Measurements from ENCODE around the gene MACF1.
A peak's percentile ranks its signal among the peaks of the same experiment; 100 is the strongest.
"Not testable (repeated sequence)": the region's sequence is repeated elsewhere in the genome, so short reads cannot be mapped to it uniquely, and the experiment has no call there.

MACF1 gene

DNA sequence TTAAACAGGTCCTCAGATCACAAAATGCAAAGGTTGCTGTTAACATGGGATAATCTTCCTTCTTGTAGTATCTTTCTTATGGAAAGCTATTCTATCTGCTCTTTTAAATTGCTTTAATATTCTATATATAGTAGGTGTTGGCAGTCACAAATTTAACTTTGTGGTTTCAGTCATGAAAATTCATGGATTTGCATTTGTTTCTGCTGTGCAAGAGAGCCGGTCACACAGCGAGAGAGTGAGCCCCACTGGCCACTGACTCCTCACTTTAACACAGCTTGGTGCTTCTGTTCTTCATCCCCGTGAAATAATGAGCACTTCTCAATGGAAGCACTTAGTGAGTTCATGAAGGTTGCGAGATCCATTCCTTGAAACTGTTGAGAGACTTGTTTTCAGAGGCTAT, 268.8 kb downstream of the MACF1 start:
- DNase-seq = no peak

DNA sequence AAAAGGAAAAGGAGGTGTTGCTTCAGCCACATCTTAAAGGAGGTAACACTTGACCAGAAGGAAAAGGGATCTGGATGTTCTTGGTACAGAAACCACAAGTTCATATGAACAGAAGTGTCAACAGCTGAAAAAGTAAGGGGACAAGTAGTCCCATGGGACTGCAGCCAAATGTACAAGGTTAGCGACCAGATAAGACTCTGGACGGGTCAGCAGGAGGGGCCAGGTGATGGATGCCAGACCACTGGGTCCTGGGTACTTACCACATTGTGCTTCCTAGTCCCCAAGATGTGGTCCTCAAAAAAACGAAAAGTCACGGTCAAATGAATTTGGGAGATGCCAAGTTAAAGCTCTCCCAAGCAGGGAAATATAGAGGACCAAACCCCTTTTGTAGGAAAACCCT, 270.3 kb downstream of the MACF1 start:
- no peak for DNase-seq

DNA sequence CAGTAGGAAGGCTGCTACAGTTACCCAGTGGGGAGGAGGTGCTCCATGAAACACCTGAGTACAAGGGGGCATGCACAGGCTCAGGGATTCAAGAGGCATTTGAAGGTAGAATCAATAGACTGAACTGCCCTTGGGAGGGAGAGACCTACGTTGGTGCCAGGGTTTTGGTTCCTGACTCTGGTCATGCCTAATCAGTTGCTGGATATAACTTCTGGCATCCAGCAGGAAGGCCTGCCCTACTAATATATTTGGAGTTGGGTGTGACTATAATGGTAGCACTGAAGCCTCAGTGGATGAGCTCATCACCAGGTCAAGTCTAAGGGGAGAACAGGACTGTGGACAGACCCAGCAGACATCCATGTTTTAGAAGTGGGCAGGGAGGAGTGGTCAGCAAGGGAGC, 271.1 kb downstream of the MACF1 start:
- DNase-seq = not testable (repeated sequence)

DNA sequence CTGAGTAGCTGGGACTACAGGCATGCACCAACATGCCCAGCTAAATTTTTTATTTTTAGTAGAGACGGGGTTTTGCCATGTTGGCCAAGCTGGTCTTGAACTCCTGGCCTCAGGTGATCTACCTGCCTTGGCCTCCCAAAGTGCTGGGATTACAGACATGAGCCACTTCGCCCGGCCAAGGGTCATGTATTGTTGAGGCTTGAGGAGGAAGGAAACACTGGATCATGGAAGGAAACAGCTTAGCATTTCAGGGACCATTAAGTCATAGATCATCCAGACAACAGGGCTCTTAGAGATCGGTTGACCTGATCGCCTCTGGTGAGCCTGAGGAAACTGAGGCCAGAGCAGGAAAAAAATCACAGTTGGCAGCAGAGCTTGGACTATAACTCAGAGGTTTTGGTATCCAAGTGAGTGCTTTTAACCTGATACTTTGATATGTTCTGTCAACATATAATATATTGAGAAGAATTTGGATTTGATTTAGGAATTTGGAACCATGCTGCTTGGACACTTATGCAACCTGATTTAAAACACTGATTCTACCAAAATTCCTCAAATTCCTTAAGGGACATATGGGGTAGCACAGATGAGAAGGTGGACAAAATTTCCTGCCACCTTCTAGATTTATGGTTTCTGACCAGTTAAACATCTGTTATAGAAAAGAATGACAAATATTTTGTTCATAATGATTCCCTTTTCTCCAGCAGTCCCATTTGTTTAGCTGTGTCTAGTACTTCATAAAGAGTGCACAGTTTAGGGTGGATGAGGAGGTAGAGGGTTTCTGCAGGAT, 273.8 kb downstream of the MACF1 start:
- no peak for DNase-seq

DNA sequence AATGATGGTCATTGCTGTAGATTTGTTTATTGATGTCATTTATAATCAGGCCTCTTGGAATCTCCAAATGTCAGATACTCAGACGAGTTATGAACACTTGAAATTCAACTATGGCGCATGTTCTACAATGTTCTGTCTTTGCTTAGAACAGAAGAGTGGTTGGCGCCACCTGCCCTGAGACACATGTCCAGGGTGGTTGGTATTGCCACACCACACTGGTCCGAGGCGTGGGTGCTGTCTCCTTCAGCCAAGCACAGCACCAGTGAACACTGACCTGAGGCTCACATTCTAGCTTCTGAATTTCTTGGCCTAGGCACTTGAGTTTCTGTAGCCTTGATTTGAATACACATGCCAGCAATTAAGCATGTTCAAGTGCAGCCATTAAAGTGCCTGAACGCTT, 276.8 kb downstream of the MACF1 start:
- no peak for DNase-seq

DNA sequence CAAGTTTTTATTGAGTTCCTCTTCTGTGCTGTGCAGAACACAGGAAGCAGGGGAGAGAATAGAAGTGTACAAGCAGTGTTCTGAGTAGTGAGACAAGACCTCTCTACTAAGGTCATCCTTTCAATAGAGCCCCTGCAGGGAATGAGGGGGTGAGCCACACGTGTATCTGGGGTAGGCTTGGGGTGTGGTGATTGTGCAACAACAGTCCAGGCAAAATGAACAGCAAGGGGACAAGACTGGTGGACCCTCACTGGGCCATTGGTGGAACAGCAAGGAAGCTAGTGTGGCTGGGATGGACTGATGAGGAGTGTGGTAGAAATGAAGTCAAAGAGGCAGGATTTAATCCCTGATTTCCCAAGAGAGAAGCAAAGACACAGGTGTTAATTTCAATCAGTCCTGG, 278.8 kb downstream of the MACF1 start:
- no peak for DNase-seq

DNA sequence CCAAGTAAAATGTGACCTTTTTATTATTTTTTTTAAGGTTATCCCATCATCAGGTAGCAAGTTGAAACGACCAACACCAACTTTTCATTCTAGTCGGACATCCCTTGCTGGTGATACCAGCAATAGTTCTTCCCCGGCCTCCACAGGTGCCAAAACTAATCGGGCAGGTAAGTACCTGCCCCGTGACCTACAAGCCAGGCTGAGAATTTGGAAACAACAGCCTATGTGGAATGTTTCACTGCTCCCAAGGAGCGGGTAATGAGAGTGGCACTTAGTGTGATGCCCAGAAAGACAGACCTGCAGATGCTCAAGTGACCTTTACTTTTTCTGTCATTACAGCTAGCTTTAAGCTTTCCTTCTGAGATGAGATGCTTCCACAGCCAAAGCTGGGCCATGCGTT, 280.1 kb downstream of the MACF1 start:
- no peak for DNase-seq

DNA sequence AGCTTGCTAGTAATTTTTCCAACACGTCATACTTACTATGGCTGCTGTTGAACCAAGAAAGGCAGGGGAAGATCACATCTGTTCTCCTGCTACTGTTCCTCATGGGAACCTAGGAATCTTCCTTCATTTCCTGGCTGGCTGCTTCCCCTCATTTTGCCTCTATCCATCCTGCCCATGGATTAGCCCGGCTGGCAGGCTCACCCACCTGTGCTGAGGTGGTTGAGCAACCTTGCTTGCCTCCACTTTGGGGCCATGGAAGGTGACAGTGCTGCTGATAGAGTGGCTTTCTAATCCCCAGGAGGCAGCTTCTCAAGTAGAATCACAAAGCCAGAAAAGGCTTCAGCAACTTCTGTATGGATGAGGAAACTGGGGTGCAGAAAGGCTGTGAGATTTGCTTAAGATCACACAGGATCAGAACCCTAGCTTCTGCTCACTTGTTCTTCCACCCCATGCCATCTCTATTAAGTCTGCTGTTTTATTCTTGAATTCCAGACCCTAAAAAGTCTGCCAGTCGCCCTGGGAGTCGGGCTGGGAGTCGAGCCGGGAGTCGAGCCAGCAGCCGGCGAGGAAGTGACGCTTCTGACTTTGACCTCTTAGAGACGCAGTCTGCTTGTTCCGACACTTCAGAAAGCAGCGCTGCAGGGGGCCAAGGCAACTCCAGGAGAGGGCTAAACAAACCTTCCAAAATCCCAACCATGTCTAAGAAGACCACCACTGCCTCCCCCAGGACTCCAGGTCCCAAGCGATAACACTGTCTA, 280.7 kb downstream of the MACF1 start:
- no peak for DNase-seq

DNA sequence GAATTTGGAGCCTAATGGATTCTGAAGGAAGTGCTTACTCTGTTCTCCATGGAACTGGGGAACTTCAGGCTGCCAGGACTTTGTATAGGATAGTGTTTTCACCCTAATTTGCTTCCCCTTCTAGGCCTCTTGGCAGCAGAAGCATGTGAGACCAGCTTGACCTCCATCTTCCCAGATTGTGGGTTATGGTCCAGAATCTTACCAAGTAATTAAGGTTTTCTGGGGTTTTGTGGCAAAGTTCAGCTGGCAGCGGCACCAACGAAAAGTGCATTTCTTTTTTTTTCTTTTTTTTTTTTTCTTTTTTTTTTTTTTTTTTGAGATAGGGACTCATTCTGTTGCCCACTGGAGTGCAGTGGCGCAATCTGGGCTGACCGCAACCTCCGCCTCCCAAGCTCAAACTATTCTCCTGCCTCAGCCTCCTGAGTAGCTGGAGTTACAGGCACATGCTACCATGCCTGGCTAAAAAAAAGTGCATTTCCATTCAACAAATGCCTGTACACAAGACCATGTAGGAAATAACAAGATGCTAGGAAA, 283.6 kb downstream of the MACF1 start:
- no peak for DNase-seq

DNA sequence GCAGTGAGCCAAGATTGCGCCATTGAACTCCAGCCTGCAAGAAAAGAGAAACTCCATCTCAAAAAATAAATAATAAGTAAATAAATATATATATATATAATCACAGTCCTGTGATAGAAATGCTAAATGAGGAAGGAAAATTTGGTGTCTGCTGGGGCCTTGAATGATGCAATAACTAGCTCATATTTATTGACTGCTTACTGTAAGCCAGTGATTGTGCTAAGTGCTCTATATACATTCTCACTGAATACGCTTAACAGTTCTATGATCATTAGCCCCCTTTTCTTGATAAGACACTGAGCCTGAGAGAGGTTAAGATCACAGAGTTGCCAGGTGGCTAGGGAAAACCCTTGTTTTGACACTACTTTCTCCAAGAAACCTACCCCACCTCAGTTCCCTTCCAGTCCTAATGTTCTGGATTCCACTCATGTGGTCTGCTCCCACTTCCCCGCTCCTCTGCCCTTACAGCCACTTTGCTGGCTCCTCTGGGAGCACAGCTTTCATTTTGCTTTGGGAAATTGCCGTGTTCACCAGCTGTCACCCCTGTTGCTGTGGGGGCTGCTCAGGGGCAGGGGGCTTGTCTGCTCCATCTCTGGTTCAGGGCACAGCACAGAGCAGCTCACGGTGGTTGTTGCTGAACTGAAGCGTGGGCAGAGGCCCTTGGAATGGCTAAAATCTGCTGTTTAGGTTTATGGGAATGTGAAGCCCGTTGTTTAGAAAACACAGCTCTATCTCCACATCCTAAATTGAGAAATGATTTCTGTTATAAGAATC, 284.5 kb downstream of the MACF1 start:
- DNase-seq = no peak

DNA sequence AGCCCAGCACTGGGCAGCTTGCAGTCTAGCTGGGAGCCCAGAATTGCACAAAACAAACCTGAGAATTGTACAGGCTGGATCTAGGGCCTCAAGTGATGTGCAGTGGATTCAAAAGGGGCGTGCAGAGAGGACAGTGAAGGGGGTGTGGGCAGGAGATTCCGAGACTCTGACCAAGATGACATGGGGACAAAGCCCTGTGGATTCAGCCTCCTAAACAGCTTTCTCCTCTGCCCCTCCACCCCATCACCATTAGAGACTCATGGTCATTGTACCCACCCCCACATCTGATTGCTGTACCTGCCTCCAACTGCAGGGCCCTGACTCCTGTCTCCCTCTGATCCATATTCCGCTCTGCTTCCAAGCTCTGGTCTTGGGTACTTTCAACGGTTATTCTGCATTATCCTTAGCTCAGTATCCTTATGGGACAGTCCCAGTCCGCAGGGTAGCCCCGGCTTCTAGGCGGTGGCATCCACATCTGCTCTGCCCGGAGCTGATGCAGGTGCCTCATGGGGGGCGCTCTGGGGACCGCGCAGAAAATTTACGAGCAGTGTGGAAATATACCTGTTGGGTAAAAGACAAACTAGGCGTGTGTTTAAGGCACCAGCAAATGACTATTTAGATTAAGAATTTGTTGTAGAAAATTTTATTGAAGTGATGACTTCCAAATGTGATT, 285.2 kb downstream of the MACF1 start:
- no peak for DNase-seq

DNA sequence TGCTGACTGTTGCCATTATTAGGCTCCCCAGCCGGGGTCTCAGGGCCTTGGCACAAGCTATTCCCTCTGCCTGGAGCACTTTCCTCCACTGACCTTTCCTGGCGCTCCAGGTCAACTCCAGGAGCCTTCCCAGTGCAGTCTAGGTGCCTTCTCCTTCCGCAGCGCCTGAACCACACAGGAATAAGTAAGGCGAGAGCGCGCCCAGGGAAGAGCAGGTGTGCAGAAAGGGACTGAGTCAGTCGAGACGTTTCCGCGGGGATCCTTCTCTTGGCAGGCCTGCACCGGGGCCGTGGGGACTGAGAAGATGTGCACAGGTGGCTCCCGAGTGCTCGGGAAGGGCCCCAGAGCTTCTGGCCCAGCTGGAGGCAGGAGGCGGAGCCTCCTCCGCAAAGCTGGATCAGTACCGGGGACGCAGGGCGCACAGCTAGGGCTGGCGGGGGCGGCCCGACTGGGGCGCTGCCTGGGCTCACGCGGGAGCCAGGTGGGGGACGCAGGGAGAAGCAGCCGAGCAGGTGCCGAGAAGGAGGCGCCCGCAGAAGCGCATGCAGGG, 286.2 kb downstream of the MACF1 start:
- no peak for DNase-seq

DNA sequence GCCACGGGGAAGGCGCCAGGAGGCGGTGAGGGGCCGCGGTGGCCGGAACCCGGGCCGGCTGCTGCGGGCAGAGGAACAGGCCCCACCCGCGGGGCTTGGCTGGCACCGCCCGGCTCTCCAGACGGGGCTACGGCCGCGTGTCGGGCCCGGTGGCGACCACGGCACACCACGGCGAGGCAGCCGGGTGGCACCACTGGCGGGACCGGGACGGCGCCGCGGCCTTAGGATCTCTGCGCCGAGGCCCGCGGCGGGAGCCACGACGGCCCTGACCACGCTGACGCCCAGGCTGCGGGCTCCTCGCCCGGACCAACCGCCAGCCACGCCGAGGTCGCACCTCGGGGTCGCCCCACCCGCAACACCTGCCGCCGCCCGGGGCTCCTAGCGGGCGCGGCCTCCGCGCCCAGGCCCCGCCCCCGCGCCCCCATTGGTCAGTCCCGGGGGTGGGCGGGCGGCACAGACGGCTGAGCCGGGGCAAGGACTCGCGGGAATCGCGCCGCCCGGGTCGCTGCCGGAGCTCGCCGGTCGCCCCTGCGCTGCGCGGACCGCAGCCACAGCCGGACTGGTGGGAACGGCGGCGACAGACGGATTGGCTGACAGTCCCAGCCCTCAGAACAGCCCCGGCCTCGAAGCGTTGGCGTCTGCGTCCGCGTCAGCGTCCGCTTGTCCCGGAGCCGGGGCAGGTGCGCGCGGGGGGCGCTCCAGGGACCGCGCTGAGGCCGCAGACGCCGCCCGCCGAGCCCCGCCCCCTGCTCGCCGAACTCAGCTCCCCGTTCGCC, 286.8 kb downstream of the MACF1 start, which contains the start of gene BMP8A:
Gene BMP8A, plus strand, starts transcription at position 491 of the 776 bp plus-strand sequence. CDS start 356 bp downstream, outside the sequence.
- peak; percentile 66 for DNase-seq

DNA sequence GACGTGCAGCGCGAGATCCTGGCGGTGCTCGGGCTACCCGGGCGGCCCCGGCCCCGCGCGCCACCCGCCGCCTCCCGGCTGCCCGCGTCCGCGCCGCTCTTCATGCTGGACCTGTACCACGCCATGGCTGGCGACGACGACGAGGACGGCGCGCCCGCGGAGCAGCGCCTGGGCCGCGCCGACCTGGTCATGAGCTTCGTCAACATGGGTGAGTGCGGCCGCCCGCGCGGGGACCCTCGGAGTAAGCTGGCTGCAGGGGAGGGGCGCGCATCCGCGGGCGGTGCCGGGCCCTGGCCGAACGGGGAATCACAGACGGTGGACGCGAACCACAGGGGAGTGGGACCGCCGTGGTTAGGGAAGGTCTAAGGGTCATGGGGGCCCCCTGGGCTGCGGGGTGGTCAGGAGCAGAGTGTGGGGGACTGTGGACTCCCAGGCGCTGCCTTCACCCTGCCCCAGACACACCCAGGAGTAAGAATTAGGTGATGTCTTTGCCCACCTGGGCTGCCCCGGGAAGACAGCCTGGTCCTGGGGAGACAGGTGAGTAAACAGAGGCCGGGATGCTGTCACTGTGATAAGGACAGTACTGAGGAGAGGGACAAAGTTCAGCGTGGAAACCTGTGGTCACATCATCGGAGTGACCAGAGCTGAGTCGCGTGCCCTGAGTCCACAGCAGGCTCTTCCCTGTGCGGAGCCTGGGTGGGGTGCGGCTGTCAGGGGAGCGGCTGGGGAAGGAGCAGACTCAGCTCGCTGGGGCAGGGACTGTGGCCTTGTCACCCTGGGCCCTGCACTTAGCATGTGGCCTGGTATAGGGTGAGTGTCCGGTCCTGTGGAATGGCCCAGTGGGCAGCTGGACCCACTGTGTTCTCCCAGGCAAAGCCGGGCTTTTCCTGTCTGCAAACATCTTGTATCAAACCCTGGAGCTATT, 287.9 kb downstream of the MACF1 start:
- DNase-seq = not testable (repeated sequence)

DNA sequence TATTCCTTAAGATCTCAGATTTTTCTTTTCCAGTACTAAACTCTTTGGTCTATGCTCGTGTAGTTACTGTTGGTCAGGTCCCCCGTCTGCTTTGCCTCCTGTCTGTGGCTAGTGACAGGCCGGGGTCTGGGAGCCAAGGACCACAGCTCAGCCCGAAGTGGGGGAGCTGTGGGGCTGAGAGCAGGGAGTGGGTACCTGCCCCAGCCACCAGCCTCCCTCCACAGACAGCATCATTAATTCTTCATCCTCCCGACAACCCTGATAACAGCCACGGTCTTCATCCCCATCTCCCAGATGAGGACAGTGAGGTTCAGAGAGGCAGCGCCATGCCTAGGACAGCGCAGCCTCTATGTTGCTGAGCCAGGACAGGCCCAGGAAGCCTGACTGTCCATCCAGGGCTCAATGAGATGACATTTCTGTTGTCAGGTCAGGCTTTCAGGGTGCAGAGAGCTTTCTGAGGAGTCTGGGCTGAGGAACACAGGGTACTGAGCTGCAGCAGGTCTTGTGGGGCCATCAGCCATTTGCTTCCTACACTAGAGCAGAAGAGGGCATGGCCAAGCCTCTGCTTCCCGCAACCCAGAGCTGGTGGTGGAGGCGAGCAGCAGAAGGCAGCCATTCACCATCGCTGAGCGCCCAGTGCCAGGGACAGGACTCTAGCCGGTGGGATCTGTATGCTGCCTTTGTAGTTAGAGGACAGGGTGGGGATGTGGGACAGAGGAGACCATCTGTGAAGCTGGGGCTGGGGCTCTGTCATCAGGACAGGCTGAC, 288.7 kb downstream of the MACF1 start:
- not testable (repeated sequence) for DNase-seq

DNA sequence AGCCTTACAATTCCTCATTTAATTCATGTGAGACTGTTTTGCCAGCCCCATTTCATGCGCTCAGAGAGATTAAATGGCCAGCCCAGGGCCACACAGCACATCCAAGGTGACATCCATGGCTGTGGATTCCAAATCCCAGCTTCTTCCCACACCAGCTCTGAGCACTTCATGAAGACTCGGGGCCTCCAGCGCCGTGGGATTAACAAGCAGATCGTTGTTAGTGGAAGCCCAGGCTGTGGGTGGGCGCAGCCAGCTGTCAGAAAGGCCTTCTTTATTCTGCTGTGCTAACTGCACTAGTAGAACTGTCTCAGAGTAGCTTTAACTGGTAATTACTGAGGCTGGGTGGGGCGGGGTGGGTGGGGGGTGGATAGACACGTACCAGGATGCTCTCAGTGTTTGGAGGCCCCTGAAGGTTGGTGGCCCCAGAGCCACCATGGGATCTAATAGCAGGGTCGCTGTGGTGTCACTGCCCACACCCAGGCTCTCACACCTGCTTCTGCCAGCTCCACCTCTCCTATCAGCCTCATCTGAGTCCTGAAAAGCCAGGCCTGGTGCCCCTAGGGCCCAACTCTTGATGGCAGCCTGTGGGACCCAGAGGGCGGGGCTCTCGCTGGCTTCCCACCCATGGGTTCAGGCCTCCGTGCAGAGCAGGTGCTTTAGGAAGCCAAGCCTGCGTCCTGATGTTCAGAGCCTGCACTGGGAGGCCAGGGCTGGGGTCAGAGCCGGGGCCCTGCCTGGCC, 290.3 kb downstream of the MACF1 start:
- no peak for DNase-seq

DNA sequence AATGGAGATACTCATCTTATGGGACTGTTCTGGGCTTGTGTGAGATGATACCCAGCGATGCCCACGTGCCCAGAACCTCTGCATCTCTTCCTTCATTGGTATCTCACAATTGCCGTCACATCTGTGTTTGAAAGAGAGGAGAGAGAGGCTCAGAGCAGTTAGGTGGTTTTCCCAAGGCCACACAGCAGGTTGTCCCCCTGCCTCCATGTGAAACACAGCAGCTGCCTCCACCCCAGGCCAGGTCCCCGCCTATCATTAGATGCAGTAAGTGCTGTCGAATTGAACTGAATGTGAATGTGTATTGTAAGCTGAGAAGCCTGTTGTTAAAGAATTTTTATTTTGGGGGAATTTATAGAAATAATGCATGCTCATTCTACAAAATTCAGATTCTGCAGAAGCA, 292.0 kb downstream of the MACF1 start:
- DNase-seq = not testable (repeated sequence)

DNA sequence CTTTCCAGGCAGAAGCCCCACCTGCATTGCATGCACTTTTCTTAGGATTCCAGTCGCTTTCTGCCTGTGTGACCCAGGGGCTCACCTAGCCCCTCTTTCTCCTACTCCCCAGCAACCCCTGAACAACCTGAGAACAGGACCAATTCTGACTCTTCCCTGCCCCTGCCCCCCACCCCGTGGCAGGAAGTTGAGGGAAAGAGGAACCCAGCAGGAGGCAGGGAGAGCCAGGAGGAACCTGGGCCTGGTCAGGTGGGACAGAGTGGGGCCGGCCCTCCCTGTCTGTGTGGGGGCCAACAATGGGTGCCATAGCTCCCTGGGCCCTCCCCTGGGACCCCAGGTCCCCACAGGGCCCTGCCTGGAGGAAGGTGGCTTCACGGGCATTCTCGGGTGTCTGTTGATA, 293.1 kb downstream of the MACF1 start:
- no peak for DNase-seq
